Right lobe of liver (tissue), 6 donors: ENCODE data around the gene APOBEC3B. TPM values are rescaled to one million over a fixed set of nuclear protein-coding genes. Genes with fewer than 3 reads are reported as not detected.
"Not testable (repeated sequence)": the region's sequence is repeated elsewhere in the genome, so short reads cannot be mapped to it uniquely, and the experiment has no call there.

ENCODE experiments used
- ATAC-seq, 4 donors: fragments of 200-7000 bp; cut with Tn5 transposase; one replicate each; pipeline ENCODE4 v1.9.1; 2020; ENCODE audit warnings: mild to moderate bottlenecking in 4 of 4, moderate library complexity in 4 of 4
- DNase-seq, 3 donors: peaks; one replicate each; pipeline ENCODE4 v3.0.0-alpha.2; 2020
- H3K27ac ChIP-seq, 3 donors: fragments of 200-600 bp; one replicate each; pipeline ENCODE4 v1.8.0; 2022
- H3K27me3 ChIP-seq, 2 donors: fragments of 200-600 bp; one replicate each; pipeline ENCODE4 v1.8.0; 2022
- H3K36me3 ChIP-seq, 4 donors: fragments of 200-600 bp; sonication (generic) in 1 of 4; one replicate each; pipeline versions ENCODE4 v1.5.1 to v1.8.0; 2017 to 2022; ENCODE audit warnings: control low read depth in 1 of 4
- H3K4me1 ChIP-seq, 4 donors: fragments of 200-600 bp; sonication (generic) in 1 of 4; one replicate each; pipeline versions ENCODE4 v1.5.1 to v1.8.0; 2017 to 2022; ENCODE audit warnings: control low read depth in 1 of 4
- H3K4me3 ChIP-seq, 3 donors: fragments of 200-600 bp; one replicate each; pipeline ENCODE4 v1.8.0; 2022
- H3K9me3 ChIP-seq, 4 donors: fragments of 200-600 bp; sonication (generic) in 1 of 4; one replicate each; pipeline versions ENCODE4 v1.5.1 to v1.8.0; 2017 to 2022; ENCODE audit warnings: control low read depth in 1 of 4
- POLR2A ChIP-seq: fragments of 450-650 bp; IDR thresholded peaks from one replicate; pipeline ENCODE4 v1.6.1; 2017; ENCODE audit warnings: antibody characterized with exemption, mild to moderate bottlenecking
- WGBS: methylation state at CpG from one replicate; pipeline ENCODE4 v1.1.6; 2018; ENCODE audit warnings: low coverage, low lambda C conversion rate; ENCODE audit not compliant: insufficient coverage; ENCODE audit errors: missing lambda C conversion rate; 5-methylcytosine and 5-hydroxymethylcytosine counted together
- intact Hi-C, 2 donors: fragments of 100-400 bp; cut with DNase I; formaldehyde crosslinking; loops; one replicate each; pipeline versions ENCODE4 v1.11.2 to v1.14.1; 2022
- total RNA-seq, 6 experiments: library from RNA; depleted of rRNA in 2 of 6; stranded (reverse); fragments of >200 nt in 2 of 6; fragmentation: NEBNext Ultra II Directional in 3 of 6; extraction: Animal tissue kit (Norgen Biotek cat#: 25700) in 3 of 6; gene quantifications; one replicate each; pipeline versions ENCODE4 v1.1.0 to v1.2.4, GENCODE V29; 2016 to 2023
- TF ChIP-seq, protein P1 (sequence below), 4 donors: fragments of 200-600 bp in 3 of 4; fragments of 450-650 bp in 1 of 4; IDR thresholded peaks; one replicate each; pipeline versions ENCODE4 v1.5.1 to v1.8.0; 2016 to 2022; ENCODE audit warnings: antibody characterized with exemption in 4 of 4, mild to moderate bottlenecking in 2 of 4
- donor health status: DM: no; HTN: yes; CAD: no.
- donor health status: DM: no; HTN: no; CAD: no.
- donor health status: DM: no; HTN: no; CAD: no.
- donor health status: DM: no; HTN: yes; CAD: no.
- donor health status: DM: no; HTN: yes; CAD: no.

The APOBEC3B gene
- total RNA-seq, 6 experiments from 2014 or later: 0.61 to 1.6 (median 1.1) TPM

DNA sequence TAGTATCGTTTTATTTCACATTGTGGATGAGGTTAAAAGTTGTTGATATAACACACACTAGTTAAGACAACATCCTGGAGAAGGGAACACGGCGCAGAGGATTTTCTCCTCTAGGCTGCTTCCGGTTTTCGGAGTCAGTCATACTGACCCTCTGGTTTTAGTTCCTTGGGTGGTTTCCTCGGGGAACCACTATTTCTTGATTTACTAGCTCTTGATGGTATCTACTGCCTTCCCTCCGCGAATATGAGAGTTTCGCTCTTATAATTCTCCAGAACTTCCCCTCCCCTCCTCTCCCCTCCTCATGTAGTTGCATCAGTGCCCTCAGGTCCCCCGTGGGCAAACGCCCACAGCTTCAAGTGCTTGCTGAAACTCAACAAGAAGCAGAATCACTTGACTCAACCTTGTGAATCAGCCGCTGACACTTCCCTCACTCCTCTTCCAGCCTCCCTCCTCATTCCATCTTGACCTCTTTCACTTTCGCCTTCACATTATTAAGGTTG lies 40.6 kb upstream of the APOBEC3B start:
- Histone ChIP-seq H3K9me3 (no peaks in the 10 kb centered on the region), H3K36me3 (no peaks in the 10 kb centered on the region), H3K27ac (no peak overlapping the region), H3K4me3 (no peak overlapping the region), H3K4me1 (no peaks in the 10 kb centered on the region), H3K27me3 (no peaks in the 10 kb centered on the region)
- peak; percentile 33 to 70 (median 53) for ATAC-seq
- no peak for DNase-seq
- TF ChIP-seq, protein P1, sequence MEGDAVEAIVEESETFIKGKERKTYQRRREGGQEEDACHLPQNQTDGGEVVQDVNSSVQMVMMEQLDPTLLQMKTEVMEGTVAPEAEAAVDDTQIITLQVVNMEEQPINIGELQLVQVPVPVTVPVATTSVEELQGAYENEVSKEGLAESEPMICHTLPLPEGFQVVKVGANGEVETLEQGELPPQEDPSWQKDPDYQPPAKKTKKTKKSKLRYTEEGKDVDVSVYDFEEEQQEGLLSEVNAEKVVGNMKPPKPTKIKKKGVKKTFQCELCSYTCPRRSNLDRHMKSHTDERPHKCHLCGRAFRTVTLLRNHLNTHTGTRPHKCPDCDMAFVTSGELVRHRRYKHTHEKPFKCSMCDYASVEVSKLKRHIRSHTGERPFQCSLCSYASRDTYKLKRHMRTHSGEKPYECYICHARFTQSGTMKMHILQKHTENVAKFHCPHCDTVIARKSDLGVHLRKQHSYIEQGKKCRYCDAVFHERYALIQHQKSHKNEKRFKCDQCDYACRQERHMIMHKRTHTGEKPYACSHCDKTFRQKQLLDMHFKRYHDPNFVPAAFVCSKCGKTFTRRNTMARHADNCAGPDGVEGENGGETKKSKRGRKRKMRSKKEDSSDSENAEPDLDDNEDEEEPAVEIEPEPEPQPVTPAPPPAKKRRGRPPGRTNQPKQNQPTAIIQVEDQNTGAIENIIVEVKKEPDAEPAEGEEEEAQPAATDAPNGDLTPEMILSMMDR (IDR thresholded peaks at IDR 0.05): no peak
- TF ChIP-seq POLR2A: no peak
- WGBS: 37% methylated on average over 13 of the region's 13 CpGs
- intact Hi-C loops: no loop called here

DNA sequence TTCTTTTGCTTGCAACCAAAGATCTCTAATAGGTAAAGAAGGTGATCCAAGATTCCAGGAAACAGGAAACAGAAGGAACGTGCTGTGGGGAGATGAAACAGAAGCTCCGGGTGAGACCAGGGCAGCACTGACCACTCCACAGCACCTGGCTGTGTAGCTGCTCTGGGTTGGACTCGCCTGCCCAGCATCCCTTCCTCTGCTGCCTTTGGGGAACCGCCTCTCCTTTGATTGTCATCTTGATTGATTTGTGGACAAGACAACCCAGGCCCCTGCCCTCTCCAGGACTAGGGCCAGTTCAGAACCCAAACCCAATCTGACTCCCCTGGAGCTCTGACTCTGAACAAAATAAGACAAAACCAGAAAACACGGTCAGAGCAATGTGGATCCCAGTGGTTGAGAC lies 39.4 kb upstream of the APOBEC3B start:
- Histone ChIP-seq H3K36me3 (no peaks in the 10 kb centered on the region), H3K4me1 (no peaks in the 10 kb centered on the region), H3K9me3 (no peaks in the 10 kb centered on the region), H3K4me3 (no peak overlapping the region), H3K27me3 (no peaks in the 10 kb centered on the region), H3K27ac (no peak overlapping the region)
- intact Hi-C loops: no loop called here
- peak in 1 of 3 donors; percentile 38 for DNase-seq
- WGBS: 83% methylated on average over 1 of the region's 5 CpGs
- no peak for TF ChIP-seq POLR2A
- TF ChIP-seq, protein P1 (IDR thresholded peaks at IDR 0.05): no peak
- ATAC-seq: no peak

DNA sequence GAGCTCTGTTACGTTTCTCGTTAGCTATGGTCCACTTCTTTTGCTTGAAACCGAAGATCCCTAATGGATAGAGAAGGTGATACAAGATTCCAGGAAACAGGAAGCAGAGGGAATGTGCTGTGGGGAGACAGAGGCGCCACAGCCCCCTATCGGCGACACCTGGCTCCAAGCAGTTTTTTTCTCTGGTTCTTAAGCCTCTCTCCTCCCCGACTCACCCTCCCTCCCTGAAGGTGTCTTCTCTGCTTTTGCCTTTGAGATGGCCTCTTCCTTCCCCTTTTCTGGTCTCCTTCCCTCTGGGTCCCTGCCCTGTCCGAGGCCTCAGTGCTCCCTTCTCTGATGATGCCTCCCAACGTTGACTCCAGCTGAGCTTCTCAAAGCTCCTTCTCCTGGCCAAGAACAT lies 38.9 kb upstream of the APOBEC3B start:
- TF ChIP-seq, protein P1 (IDR thresholded peaks at IDR 0.05): no peak
- no peak for TF ChIP-seq POLR2A
- Histone ChIP-seq H3K27me3 (no peaks in the 10 kb centered on the region), H3K9me3 (no peaks in the 10 kb centered on the region), H3K27ac (no peak overlapping the region), H3K4me3 (no peak overlapping the region), H3K36me3 (no peaks in the 10 kb centered on the region), H3K4me1 (no peaks in the 10 kb centered on the region)
- 27% methylated on average over 9 of the region's 9 CpGs for WGBS
- peak in 2 of 4 donors; percentile 29 to 52 for ATAC-seq
- DNase-seq: peak in 1 of 3 donors; percentile 42
- intact Hi-C loops: no loop called here

DNA sequence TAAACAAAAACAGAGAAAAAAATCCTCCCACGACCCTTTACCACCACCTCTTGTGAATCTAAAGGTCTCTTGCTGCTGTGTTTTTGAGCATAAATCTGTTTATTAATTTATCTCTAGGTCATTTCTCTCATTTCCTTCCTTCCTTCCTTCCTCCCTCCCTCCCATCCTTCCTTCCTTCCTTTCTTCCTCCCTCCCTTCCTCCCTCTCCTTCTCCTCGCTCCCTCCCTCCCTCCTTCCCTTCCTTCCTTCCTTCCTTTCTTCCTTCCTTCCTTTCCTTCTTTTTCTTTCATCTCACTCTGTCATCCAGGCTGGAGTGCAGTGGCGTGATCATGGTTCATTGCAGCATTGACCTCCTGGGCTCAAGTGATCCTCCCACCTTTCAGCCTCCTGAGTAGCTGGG lies 38.3 kb upstream of the APOBEC3B start:
- H3K4me1 ChIP-seq: no peaks in the 10 kb centered on the region
- no peak for DNase-seq
- WGBS: 39% methylated on average over 3 of the region's 3 CpGs
- no peak overlapping the region for H3K27ac ChIP-seq
- no peak overlapping the region for H3K4me3 ChIP-seq
- no peaks in the 10 kb centered on the region for H3K27me3 ChIP-seq
- ATAC-seq: no peak
- TF ChIP-seq POLR2A: no peak
- TF ChIP-seq, protein P1 (IDR thresholded peaks at IDR 0.05): no peak
- no peaks in the 10 kb centered on the region for H3K9me3 ChIP-seq
- H3K36me3 ChIP-seq: no peaks in the 10 kb centered on the region
- intact Hi-C loops: no loop called here

DNA sequence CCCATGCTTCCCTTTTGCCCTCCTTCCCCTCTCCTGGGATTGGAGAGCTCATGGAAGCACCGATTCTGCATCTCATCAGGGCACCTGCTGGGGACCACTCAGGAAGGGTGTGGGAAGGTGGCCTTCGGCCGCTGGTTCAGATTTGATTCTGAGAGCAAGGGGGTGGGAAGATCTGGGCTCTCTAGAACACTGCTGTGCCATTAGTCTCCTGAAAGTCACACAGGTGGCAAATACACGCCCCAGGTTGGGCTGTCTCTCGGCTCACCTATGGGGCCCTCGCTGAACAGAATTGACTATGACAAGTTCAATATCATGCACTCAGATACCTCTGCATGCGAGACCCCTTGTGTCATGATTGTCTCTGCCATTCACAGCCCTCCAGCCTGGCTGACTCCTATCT lies 37.5 kb upstream of the APOBEC3B start:
- no peak for TF ChIP-seq POLR2A
- TF ChIP-seq, protein P1 (IDR thresholded peaks at IDR 0.05): no peak
- Histone ChIP-seq H3K27me3 (no peaks in the 10 kb centered on the region), H3K36me3 (no peaks in the 10 kb centered on the region), H3K4me1 (no peaks in the 10 kb centered on the region), H3K9me3 (no peaks in the 10 kb centered on the region), H3K4me3 (no peak overlapping the region), H3K27ac (no peak overlapping the region)
- ATAC-seq (no peak), DNase-seq (no peak)
- WGBS: 73% methylated on average over 5 of the region's 7 CpGs
- intact Hi-C loops: no loop called here

DNA sequence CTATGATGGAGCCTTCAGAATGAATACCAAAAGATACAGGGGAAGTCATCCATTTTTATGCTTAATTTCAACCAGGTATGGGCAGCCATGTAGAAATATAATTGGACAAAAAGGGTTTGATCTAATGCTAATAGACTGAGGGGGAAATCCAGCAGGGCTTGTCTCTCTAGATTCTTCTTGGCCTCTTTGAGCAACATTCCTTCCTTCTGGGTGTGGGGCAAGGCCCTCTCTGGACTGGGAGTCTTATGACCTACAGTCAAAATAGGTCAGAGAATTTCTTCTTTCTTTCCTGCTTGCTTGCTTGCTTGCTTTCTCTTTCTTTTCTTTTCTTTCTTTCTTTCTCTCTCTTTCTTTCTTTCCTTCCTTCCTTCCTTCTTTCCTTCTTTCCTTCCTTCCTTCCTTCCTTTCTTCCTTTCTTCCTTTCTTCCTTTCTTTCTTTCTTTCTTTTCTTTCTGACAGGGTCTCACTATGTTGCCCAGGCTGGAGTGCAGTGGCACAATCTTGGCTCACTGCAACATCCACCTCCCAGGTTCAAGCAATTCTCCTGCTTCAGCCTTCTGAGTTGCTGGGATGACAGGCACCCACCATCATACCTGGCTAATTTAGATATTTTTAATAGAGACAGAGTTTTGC lies 36.3 kb upstream of the APOBEC3B start:
- ATAC-seq, H3K4me3 ChIP-seq, DNase-seq, H3K27me3 ChIP-seq, H3K27ac ChIP-seq, H3K9me3 ChIP-seq, intact Hi-C loops, H3K4me1 ChIP-seq, H3K36me3 ChIP-seq: not testable (repeated sequence)
